ENCODE measurements around the gene COPS7A. TPM values are rescaled to one million over a fixed set of nuclear protein-coding genes. Genes with fewer than 3 reads are reported as not detected.

COPS7A gene, protein sequence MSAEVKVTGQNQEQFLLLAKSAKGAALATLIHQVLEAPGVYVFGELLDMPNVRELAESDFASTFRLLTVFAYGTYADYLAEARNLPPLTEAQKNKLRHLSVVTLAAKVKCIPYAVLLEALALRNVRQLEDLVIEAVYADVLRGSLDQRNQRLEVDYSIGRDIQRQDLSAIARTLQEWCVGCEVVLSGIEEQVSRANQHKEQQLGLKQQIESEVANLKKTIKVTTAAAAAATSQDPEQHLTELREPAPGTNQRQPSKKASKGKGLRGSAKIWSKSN
- total RNA-seq: 143 and 164 TPM in 2 replicates

DNA sequence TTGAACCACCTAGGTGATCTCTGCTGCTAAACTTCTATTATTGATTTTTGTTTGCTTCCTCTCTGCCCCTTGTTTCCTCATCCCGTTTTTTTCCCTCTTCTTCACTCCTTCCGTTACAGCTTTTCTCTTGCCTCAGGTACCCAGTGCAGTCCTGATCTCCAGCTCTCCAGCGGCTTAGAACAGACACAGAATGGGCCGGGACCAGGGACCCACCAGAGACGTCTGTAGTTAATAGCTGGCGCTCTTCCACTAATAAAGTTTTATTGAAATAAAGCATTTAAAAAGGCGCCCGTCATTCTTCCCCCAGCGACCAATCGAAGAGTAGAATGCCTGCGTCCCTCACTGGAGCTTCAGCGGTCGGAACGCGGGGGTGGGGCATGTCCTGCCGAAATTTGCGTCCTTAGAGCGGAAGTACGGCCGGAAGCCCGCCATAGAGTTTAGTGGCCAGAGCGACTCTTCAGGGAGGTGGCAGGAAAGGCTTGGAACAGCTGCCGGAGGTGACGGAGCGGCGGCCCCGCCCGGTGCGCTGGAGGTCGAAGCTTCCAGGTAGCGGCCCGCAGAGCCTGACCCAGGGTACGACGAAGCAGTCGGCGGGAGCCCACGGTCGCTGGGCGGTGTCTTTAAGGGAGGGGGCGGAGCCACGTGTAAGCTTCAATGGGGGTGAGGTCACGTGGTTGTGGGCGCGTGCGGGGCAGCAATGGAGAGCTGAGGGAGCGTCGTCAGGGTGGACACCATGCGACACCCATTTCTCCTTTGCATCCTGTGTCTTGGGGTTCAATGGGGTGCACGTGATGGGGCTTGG is at the start of gene COPS7A:
TSS of gene COPS7A (plus strand) at position 440 of the 802 bp plus-strand sequence. CDS start 611 bp downstream, outside the sequence.

DNA sequence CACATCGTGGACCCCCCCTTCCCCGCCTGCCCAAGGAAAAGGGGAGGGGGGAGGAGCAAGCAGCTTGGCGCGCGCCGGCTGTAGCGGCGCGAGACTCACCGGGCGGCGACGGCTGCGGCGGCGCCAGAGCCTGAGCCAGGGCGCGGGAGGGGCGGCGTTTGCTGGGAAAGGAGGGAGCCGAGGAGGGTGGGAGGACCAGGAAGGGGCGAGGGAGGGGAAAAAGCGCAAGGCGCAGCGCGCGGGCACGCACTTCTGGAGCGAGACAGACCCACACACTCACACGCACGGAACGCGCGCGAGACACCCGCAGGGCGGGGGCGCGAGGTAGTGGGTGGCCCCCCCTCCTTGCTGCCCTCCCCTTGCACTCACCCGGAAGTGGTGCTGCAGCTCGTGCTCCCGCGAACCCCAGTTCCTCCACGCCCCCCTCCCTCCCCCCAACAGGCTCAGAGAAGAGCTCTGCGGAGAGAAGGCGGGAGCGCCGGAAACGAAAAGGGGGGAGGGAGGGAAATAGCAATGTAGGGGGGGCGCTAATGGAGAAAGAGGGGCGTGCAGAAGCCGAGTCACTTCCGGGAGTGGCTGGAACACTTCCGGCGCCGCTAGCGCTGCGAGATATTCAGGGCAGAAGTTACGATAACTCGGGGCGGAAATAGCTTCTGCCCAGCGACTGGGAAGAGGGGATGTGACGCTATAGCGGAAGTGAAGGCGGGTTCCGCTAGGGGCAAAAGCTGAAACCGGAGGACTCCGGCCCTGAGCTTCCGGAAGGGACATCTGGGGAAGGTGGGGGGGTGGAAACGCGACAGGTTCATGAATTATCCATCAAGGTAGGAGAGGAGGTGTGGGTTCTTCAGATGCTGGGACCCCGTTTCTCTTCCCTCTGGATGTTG is 34.6 kb upstream of the COPS7A start, which contains the start of gene ZNF384:
TSS of gene ZNF384 (minus strand) at position 377 of the 884 bp plus-strand sequence. CDS start 9,855 bp downstream, outside the sequence.

DNA sequence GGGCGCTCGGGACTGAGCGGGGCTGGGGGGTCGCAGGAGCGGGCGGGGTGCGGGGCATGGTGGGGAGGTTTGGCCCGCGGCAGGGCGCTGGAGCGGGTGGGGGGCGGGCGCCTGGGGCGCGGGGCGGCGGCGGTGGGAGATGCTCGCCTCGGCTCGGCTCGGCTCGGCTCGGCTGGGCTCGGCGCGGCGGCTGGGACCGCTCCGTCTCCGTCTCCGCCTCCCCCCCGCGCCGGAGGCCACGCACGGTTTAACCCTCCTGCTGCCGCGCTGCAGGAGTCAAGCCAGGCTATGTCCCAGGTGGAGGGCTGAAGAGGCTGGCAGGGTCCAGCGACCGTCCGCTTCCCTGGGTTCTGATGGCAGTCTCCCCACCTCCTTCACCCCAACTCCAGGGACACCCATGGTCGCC is 23.2 kb upstream of the COPS7A start, which contains the start of gene PIANP:
TSS of gene PIANP (minus strand) at position 170 of the 406 bp plus-strand sequence. CDS start 2,754 bp downstream, outside the sequence.

DNA sequence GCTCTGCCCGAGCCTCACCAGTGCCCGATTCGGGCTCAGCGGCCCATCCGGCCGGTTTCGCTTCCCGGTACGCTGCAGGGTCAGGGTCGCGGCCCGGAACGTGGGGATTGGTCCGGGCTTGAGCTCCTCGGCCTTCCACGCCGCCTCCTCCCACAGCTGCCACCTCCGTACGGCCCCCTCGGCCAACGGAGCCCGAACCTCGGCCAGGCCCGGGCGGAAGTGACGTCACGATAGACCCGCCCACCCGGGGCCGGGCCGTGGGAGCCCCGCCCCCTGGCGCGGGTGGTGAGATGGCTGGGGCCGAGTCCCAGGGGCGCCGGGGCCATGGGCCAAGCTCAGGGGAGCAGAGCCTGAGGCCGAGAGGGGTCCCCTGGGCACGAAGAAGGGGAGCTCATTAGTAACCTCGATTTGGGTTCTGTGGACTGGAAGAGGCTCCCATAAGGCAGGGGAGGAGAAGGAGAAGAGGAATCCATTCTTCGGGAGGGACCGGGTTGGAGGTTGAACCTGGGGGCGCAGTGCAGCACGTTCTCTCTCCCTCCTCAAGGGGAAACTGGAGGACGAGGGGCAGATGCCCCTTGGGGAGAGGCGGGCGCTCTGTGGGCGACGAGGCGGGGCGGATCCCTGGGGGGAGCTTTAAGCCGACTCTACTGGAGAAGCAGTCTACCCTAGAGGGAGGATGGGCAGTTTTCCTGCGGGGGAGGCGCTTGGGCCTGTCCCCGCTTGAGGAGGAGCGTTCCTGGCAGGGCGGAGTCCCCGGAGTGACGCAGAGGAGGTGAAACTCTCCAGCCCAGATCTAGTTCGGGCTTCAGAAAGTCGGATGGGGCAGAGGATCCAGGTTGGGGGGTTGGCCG is 29.3 kb downstream of the COPS7A start, which contains the start of gene MLF2:
TSS of gene MLF2 (minus strand) at position 221 of the 851 bp plus-strand sequence. CDS start 807 bp downstream, outside the sequence.

DNA sequence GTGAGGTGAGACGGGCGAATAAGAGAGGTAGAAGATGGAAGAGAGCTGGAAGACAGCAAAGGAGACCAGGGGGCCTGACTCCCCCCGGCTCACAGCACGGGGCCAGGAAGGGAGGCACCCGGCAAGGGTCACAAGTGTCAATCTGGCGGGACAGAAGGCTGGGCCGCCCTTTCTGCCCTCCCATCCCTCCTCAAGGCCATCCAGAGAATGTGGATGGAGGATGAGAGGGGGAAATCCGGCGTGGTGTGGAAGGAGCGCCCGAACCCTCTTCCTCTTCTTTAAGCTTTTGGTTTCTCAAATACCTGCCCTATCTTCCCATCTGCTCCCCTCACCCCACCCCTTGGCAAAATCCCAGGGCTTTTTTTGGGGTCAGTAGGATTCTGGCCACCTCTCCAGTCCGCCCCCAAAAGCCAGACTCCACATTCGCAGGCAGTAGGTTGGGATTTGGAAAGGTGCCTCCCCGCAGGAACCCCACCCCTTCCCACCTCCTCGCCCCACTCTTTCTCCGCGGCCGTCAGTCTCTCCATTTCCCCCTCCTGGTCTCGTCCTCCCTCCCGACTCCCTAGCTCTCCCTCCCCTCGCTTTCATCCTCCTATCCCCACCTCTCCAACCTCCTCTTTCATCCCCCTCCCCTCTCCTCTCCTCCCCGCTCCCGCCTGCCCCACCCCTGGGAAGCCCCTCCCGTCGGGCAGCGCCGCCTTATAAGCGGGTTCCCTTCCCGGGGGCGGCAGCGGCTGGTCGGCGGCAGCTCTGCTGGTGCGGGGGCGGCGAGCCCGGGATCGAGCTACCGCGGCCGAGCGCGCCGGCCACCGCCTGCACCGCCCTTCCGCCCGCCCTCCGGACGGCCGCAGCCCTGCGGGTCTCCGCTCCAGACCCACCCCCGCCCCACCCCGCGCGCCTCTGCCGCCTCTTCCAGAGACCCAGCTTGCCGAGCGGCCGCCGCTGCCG is 42.1 kb downstream of the COPS7A start, which contains the start of gene PTMS:
TSS of gene PTMS (plus strand) at position 730 of the 948 bp plus-strand sequence. CDS start 343 bp downstream, outside the sequence.

DNA sequence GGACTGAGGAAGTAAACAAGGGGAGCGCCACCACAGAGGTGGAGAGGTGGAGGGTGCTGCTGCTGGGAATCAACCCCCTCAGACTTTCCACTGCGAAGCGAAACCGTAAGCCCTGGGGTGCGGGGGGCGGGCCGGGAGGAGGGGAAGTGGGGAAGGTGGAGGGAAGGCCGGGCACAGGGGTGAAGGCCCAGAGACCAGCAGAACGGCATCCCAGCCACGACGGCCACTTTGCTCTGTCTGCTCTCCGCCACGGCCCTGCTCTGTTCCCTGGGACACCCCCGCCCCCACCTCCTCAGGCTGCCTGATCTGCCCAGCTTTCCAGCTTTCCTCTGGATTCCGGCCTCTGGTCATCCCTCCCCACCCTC is 48.5 kb downstream of the COPS7A start, which contains the start of gene LAG3:
TSS of gene LAG3 (plus strand) at position 190 of the 365 bp plus-strand sequence. CDS start 333 bp downstream, outside the sequence.

Other genes starting within 250 kb of the COPS7A start
- 182 and 190 TPM in 2 replicates for gene MRPL51, start 230.8 kb upstream of the COPS7A start, total RNA-seq
- gene NCAPD2, start 229.9 kb upstream of the COPS7A start, total RNA-seq: 43.6 and 59.2 TPM in 2 replicates
- gene GAPDH, start 189.5 kb upstream of the COPS7A start, total RNA-seq: 8,383 and 9,740 TPM in 2 replicates
- 30.0 and 44.3 TPM in 2 replicates for gene IFFO1, start 168.0 kb upstream of the COPS7A start, total RNA-seq
- gene NOP2, start 155.8 kb upstream of the COPS7A start, total RNA-seq: 12.3 and 19.0 TPM in 2 replicates
- gene CHD4, start 116.7 kb upstream of the COPS7A start, total RNA-seq: 228 and 268 TPM in 2 replicates
- not detected in 2 replicates for gene LPAR5, start 88.1 kb upstream of the COPS7A start, total RNA-seq
- gene ACRBP, start 76.6 kb upstream of the COPS7A start, total RNA-seq: 0.13 and 0.25 TPM in 2 replicates
- gene ING4, start 60.9 kb upstream of the COPS7A start, total RNA-seq: 26.0 and 41.9 TPM in 2 replicates
- 9.2 and 10.6 TPM in 2 replicates for gene ZNF384, start 34.7 kb upstream of the COPS7A start, total RNA-seq
- gene PIANP, start 23.2 kb upstream of the COPS7A start, total RNA-seq: 0.13 TPM in 1 of 2 replicates, not detected in the other
- gene MLF2, start 29.1 kb downstream of the COPS7A start, total RNA-seq: 119 TPM in 2 replicates
- gene PTMS, start 42.3 kb downstream of the COPS7A start, total RNA-seq: 58.0 and 85.9 TPM in 2 replicates
- under 0.01 and 0.12 TPM in 2 replicates for gene LAG3, start 48.5 kb downstream of the COPS7A start, total RNA-seq
- gene CD4, start 65.5 kb downstream of the COPS7A start, total RNA-seq: 3.1 and 7.5 TPM in 2 replicates
- gene GPR162, start 97.8 kb downstream of the COPS7A start, total RNA-seq: 5.7 and 7.9 TPM in 2 replicates
- 90.6 and 104 TPM in 2 replicates for gene P3H3, start 104.4 kb downstream of the COPS7A start, total RNA-seq
- 1.6 and 1.8 TPM in 2 replicates for gene GNB3, start 116.9 kb downstream of the COPS7A start, total RNA-seq
- 9.5 and 19.2 TPM in 2 replicates for gene CDCA3, start 127.2 kb downstream of the COPS7A start, total RNA-seq
- gene USP5, start 128.1 kb downstream of the COPS7A start, total RNA-seq: 98.9 and 128 TPM in 2 replicates
- gene TPI1, start 143.5 kb downstream of the COPS7A start, total RNA-seq: 769 and 1,187 TPM in 2 replicates
- 9.6 and 10.5 TPM in 2 replicates for gene SPSB2, start 149.3 kb downstream of the COPS7A start, total RNA-seq
- gene LRRC23, start 180.8 kb downstream of the COPS7A start, total RNA-seq: 12.4 and 12.7 TPM in 2 replicates
- 16.2 and 19.3 TPM in 2 replicates for gene ENO2, start 190.5 kb downstream of the COPS7A start, total RNA-seq
- 6.7 and 23.0 TPM in 2 replicates for gene ATN1, start 203.9 kb downstream of the COPS7A start, total RNA-seq
- not detected in 2 replicates for gene RNU7-1, start 219.8 kb downstream of the COPS7A start, total RNA-seq
- gene C12orf57, start 220.0 kb downstream of the COPS7A start, total RNA-seq: 114 and 150 TPM in 2 replicates
- not detected in 2 replicates for gene PTPN6, start 227.3 kb downstream of the COPS7A start, total RNA-seq
- 103 and 125 TPM in 2 replicates for gene PHB2, start 246.6 kb downstream of the COPS7A start, total RNA-seq
- 26.3 and 35.9 TPM in 2 replicates for gene EMG1, start 246.9 kb downstream of the COPS7A start, total RNA-seq

Data from aortic smooth muscle cell (primary cell).